IMR-90 (cell line): ENCODE data around the gene SAFB2.

ENCODE experiments used
- CTCF ChIP-seq: conservative IDR thresholded peaks from 2 replicates; pipeline ENCODE4 v1.5.1; 2012; ENCODE audit warnings: mild to moderate bottlenecking, low read depth, low read length, improper control_type of control experiment
- MXI1 ChIP-seq: IDR thresholded peaks from 2 replicates; pipeline ENCODE4 v1.6.1; 2012; ENCODE audit warnings: low read depth, mild to moderate bottlenecking, low read length, moderate library complexity, borderline replicate concordance
- POLR2A ChIP-seq: IDR thresholded peaks from 2 replicates; pipeline ENCODE4 v1.6.1; 2012; ENCODE audit warnings: mild to moderate bottlenecking, low read depth, low read length
- SMC3 ChIP-seq: fragments of 150-350 bp; IDR thresholded peaks from 2 replicates; pipeline ENCODE4 v1.6.1; 2016; ENCODE audit warnings: low read depth, mild to moderate bottlenecking, antibody characterized with exemption, low read length, moderate library complexity

- TF ChIP-seq POLR2A = no peak
- no peak for TF ChIP-seq CTCF
- TF ChIP-seq MXI1 = no peak
- TF ChIP-seq SMC3 = no peak
Observed at GRCh38 chr19:5652261-5652660, 29.7 kb upstream of the SAFB2 start.
